IPS DF 6.9 (cell line): ENCODE results near the gene ZNF195.

ENCODE experiments used
- DNase-seq: peaks from one replicate; pipeline ENCODE4 v3.0.0-alpha.2; 2013; ENCODE audit warnings: low read depth, low spot score
- H3K27ac ChIP-seq: one replicate; pipeline ENCODE4 v1.5.1; 2013; ENCODE audit warnings: low read length, control low read depth
- H3K27me3 ChIP-seq: 2 replicates; pipeline ENCODE4 v1.6.1; 2013; ENCODE audit warnings: mild to moderate bottlenecking, low read length; ENCODE audit not compliant: control insufficient read depth, insufficient read depth
- H3K36me3 ChIP-seq: 2 replicates; pipeline ENCODE4 v1.6.1; 2013; ENCODE audit warnings: low read length; ENCODE audit not compliant: control insufficient read depth, insufficient read depth
- H3K4me1 ChIP-seq: 2 replicates; pipeline ENCODE4 v1.6.1; 2013; ENCODE audit warnings: low read length; ENCODE audit not compliant: control insufficient read depth, insufficient read depth
- H3K4me3 ChIP-seq: 2 replicates; pipeline ENCODE4 v1.5.1; 2013; ENCODE audit warnings: mild to moderate bottlenecking, low read length
- H3K9me3 ChIP-seq: 2 replicates; pipeline ENCODE4 v1.6.1; 2013; ENCODE audit warnings: low read length, inconsistent platforms; ENCODE audit not compliant: control insufficient read depth, insufficient read depth
- WGBS: extraction: QIAGEN DNeasy Blood & Tissue Kit; methylation state at CpG from one replicate; pipeline ENCODE4 v1.1.7; 2013; ENCODE audit warnings: mixed read lengths, missing lambda C conversion rate; ENCODE audit not compliant: insufficient read length, insufficient coverage; 5-methylcytosine and 5-hydroxymethylcytosine counted together

The ZNF195 gene

DNA sequence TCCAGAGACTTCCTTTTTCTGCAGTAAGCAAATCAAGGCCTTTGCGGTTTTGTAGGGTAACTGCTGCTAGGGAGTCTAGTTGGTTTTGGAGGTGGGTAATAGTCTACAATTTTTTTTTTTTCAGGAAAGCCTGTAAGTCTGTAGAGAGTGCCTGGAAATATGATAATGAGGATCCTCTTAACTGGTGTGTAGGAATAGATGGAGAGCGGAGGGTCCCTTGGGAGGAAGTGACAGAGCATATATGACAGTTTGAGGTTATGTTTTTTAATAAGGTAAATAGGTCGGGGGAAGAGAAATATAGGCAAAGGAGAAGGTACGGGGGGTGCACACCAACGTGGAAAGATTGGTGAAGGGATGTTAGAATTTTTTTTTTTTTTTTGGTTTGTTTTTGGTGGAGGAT, 25.9 kb downstream of the ZNF195 start:
- WGBS = 100% methylated on average over 4 of the region's 5 CpGs
- no peaks in the 10 kb centered on the region; the same call in 1 of the 2 replicates for H3K9me3 ChIP-seq
- H3K4me3 ChIP-seq = no peak overlapping the region
- peaks cover 4% of the 10 kb centered on the region; the same call in 1 of the 2 replicates for H3K36me3 ChIP-seq
- H3K4me1 ChIP-seq = 0 out of 2 replicates have a peak, but pooled peaks cover 1% of the 10 kb centered on the region
- no peaks in the 10 kb centered on the region for H3K27me3 ChIP-seq
- DNase-seq = no peak
- H3K27ac ChIP-seq = no peak overlapping the region

DNA sequence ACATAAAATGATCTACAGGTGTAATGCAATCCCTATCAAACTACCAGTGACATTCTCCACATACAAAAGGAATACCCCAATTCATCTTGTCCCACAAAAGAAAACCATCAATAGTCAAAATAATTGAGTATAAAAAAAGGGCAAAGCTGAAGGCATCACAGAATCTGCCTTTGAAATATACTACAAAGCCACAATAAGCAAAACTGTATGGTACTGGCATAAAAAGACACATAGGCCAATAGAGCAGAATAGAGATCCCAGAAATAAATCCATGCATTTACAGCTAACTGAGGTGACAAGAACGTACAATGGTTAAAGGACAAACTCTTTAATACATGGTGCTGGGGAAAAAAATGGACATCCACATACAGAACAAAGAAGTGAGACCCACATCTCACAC, 31.8 kb downstream of the ZNF195 start:
- WGBS = no CpG with 5 or more reads among the region's 1 CpG
- Histone ChIP-seq H3K9me3 (no peaks in the 10 kb centered on the region), H3K4me3 (no peak overlapping the region)

GRCh38 chr11:3346587-3346986, 32.4 kb downstream of the ZNF195 start:
- Histone ChIP-seq H3K9me3 (no peaks in the 10 kb centered on the region), H3K27me3 (no peaks in the 10 kb centered on the region), H3K27ac (no peak overlapping the region), H3K4me3 (no peak overlapping the region), H3K36me3 (no peaks in the 10 kb centered on the region), H3K4me1 (no peaks in the 10 kb centered on the region; the same call in 1 of the 2 replicates)
- no peak for DNase-seq
- WGBS = no CpG with 5 or more reads among the region's 9 CpGs

More for the DNA sequence above, 31.8 kb downstream of the ZNF195 start:
- H3K27me3 ChIP-seq = no peaks in the 10 kb centered on the region
- no peak for DNase-seq
- no peaks in the 10 kb centered on the region for H3K36me3 ChIP-seq
- H3K4me1 ChIP-seq = no peaks in the 10 kb centered on the region; the same call in 1 of the 2 replicates
- no peak overlapping the region for H3K27ac ChIP-seq

DNA sequence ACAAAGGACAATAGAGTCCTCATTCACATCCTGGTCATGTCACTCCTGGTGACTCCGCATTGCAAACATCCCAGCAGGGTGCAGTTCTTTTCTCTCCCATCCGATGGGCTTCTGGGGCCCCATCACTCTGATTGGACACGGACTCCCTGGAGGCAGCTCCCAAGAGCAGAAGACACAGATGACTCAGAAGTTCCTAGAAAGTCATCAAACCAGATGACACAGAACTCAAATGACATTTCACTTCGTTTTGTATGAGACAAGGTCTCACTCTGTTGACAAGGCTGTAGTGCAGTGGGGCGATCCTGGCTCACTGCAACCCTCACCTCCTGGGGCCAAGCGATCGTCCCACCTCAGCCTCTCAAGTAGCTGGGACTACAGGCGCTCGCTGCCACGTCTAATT, 33.2 kb downstream of the ZNF195 start:
- H3K4me3 ChIP-seq = no peak overlapping the region
- H3K27ac ChIP-seq = no peak overlapping the region
- DNase-seq = no peak
- H3K9me3 ChIP-seq = no peaks in the 10 kb centered on the region
- H3K4me1 ChIP-seq = no peaks in the 10 kb centered on the region; the same call in 1 of the 2 replicates
- no peaks in the 10 kb centered on the region for H3K36me3 ChIP-seq
- H3K27me3 ChIP-seq = no peaks in the 10 kb centered on the region
- no CpG with 5 or more reads among the region's 10 CpGs for WGBS

- Histone ChIP-seq H3K36me3 (no peaks in the 10 kb centered on the region), H3K9me3 (no peaks in the 10 kb centered on the region), H3K27ac (no peak overlapping the region), H3K4me3 (no peak overlapping the region), H3K4me1 (no peaks in the 10 kb centered on the region; the same call in 1 of the 2 replicates), H3K27me3 (no peaks in the 10 kb centered on the region)
- no peak for DNase-seq
- WGBS = no CpG with 5 or more reads among the region's 6 CpGs
These were observed 34.4 kb downstream of the ZNF195 start for GRCh38 chr11:3344327-3345174.

DNA sequence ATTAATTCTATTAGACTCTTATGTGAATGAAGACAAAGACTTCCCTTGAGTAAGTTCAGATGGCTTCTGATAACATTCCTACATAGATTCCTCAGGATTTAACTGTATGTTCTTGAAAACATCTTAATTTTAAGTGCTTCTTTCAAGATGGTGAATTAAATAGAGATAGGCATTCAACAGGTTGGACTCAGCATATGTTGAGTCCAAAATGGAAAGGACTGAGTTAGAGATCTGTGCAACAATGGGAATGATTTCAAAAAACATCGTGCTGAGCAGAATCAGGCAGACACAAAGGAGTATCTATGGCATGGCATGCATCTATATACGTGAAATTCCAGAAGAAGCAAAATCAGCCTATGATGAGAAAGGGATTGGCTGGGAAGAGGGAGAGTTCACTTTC, 36.2 kb downstream of the ZNF195 start:
- H3K9me3 ChIP-seq = no peaks in the 10 kb centered on the region
- DNase-seq = no peak
- no peaks in the 10 kb centered on the region for H3K27me3 ChIP-seq
- peaks cover 4% of the 10 kb centered on the region; the same call in 1 of the 2 replicates for H3K36me3 ChIP-seq
- no peak overlapping the region for H3K4me3 ChIP-seq
- WGBS = no CpG with 5 or more reads among the region's 2 CpGs
- H3K4me1 ChIP-seq = no peaks in the 10 kb centered on the region; the same call in 1 of the 2 replicates
- H3K27ac ChIP-seq = no peak overlapping the region

- DNase-seq = no peak
- no CpG with 5 or more reads among the region's 10 CpGs for WGBS
These were observed 37.6 kb downstream of the ZNF195 start for GRCh38 chr11:3341298-3341697.

GRCh38 chr11:3340025-3340424, 38.9 kb downstream of the ZNF195 start:
- H3K27me3 ChIP-seq = no peaks in the 10 kb centered on the region
- H3K36me3 ChIP-seq = peaks cover 4% of the 10 kb centered on the region; the same call in 1 of the 2 replicates
- H3K27ac ChIP-seq = no peak overlapping the region
- no CpG with 5 or more reads among the region's 4 CpGs for WGBS
- H3K4me1 ChIP-seq = no peaks in the 10 kb centered on the region
- H3K9me3 ChIP-seq = no peaks in the 10 kb centered on the region
- no peak overlapping the region for H3K4me3 ChIP-seq
- no peak for DNase-seq

More at GRCh38 chr11:3341298-3341697, 37.6 kb downstream of the ZNF195 start:
- H3K4me1 ChIP-seq = no peaks in the 10 kb centered on the region
- no peak overlapping the region for H3K27ac ChIP-seq
- no peaks in the 10 kb centered on the region for H3K27me3 ChIP-seq
- H3K36me3 ChIP-seq = peaks cover 4% of the 10 kb centered on the region; the same call in 1 of the 2 replicates
- H3K4me3 ChIP-seq = no peak overlapping the region
- H3K9me3 ChIP-seq = no peaks in the 10 kb centered on the region

- H3K4me1 ChIP-seq = no peaks in the 10 kb centered on the region
- H3K9me3 ChIP-seq = no peaks in the 10 kb centered on the region
- no peak overlapping the region for H3K4me3 ChIP-seq
- peaks cover 4% of the 10 kb centered on the region; the same call in 1 of the 2 replicates for H3K36me3 ChIP-seq
- no peak for DNase-seq
- WGBS = no CpG with 5 or more reads among the region's 1 CpG
- no peak overlapping the region for H3K27ac ChIP-seq
- no peaks in the 10 kb centered on the region for H3K27me3 ChIP-seq
These were observed 39.7 kb downstream of the ZNF195 start for GRCh38 chr11:3339340-3339624.

DNA sequence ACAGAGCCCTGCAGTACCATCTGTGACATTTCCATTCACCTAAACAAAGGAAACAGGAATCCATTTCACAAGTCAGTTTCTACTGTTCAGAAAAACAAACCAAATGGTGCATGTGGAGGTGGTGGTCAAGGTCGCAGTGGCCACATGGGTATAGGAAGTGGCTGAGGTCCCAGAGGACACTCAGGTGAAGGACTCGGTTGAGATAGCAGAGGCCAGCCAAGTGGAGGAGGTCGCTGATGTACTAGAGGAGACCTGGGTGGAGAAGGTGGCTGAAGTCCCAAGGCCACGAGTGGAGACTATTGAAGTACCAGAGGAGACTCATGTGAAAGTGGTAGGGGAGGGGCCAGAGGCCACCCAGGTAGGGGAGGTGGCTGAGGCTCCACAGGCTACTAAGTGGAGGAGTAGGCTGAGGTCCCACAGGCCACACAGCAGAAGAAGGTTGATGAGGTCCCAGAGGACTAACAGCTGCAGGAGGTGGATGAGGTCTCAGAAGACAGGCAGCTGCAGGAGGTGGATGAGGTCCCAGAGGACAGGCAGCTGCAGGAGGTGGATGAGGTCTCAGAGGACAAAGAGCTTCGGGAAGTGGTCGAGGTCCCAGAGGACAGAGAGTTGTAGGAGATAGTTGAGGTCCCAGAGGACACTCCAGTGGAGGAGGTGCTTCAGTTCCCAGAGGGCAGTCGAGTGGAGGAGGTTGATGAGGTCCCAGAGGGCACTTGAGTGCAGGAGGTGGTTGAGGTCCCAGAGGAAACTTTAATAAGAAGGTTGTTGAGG, 40.2 kb downstream of the ZNF195 start:
- no peaks in the 10 kb centered on the region for H3K4me1 ChIP-seq
- H3K27ac ChIP-seq = no peak overlapping the region
- H3K36me3 ChIP-seq = peaks cover 4% of the 10 kb centered on the region; the same call in 1 of the 2 replicates
- no peak overlapping the region for H3K4me3 ChIP-seq
- WGBS = no CpG with 5 or more reads among the region's 7 CpGs
- no peaks in the 10 kb centered on the region for H3K27me3 ChIP-seq
- no peaks in the 10 kb centered on the region for H3K9me3 ChIP-seq
- DNase-seq = no peak
